Measurements from ENCODE around the gene PRDM13.

DNA sequence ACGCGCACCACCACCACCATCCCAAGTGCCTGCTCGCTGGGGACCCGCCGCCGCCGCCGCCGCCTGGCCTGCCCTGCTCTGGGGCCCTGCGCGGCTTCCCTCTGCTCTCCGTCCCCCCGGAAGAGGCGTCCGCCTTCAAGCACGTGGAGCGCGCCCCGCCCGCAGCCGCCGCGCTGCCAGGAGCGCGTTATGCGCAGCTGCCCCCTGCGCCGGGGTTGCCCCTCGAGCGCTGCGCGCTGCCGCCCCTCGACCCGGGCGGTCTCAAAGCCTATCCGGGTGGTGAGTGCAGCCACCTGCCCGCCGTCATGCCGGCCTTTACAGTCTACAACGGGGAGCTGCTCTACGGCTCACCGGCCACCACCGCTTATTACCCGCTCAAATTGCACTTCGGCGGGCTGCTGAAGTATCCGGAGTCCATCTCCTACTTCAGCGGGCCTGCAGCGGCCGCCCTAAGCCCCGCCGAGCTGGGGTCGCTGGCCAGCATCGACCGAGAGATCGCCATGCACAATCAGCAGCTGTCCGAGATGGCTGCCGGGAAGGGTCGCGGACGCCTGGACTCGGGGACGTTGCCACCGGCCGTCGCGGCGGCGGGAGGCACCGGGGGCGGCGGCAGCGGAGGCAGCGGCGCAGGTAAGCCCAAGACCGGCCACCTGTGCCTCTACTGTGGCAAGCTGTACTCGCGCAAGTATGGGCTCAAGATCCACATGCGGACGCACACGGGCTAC is 7.2 kb downstream of the PRDM13 start:
- TF ChIP-seq, protein P1, sequence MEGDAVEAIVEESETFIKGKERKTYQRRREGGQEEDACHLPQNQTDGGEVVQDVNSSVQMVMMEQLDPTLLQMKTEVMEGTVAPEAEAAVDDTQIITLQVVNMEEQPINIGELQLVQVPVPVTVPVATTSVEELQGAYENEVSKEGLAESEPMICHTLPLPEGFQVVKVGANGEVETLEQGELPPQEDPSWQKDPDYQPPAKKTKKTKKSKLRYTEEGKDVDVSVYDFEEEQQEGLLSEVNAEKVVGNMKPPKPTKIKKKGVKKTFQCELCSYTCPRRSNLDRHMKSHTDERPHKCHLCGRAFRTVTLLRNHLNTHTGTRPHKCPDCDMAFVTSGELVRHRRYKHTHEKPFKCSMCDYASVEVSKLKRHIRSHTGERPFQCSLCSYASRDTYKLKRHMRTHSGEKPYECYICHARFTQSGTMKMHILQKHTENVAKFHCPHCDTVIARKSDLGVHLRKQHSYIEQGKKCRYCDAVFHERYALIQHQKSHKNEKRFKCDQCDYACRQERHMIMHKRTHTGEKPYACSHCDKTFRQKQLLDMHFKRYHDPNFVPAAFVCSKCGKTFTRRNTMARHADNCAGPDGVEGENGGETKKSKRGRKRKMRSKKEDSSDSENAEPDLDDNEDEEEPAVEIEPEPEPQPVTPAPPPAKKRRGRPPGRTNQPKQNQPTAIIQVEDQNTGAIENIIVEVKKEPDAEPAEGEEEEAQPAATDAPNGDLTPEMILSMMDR (IDR thresholded peaks at IDR 0.05 in 4 of 5, conservative IDR thresholded peaks at IDR 0.05 in 1 of 5) = no peak
- TF ChIP-seq POLR2A (IDR thresholded peaks at IDR 0.05) = no peak

Measured in gastrocnemius medialis (tissue), 4 donors.